HUES64 (cell line): ENCODE results near the gene AKR7A3. TPM values are rescaled to one million over a fixed set of nuclear protein-coding genes. Genes with fewer than 3 reads are reported as not detected.
"Not testable (repeated sequence)": the region's sequence is repeated elsewhere in the genome, so short reads cannot be mapped to it uniquely, and the experiment has no call there.

Experiments
- H3K27ac ChIP-seq: 2 replicates; pipeline ENCODE4 v1.7.0; 2013; ENCODE audit warnings: low read depth, low read length, inconsistent platforms
- H3K27me3 ChIP-seq: 2 replicates; pipeline ENCODE4 v1.6.1; 2013; ENCODE audit warnings: mild to moderate bottlenecking, low read length; ENCODE audit not compliant: insufficient read depth
- H3K36me3 ChIP-seq: 2 replicates; pipeline ENCODE4 v1.6.1; 2013; ENCODE audit warnings: mild to moderate bottlenecking, low read length; ENCODE audit not compliant: insufficient read depth
- H3K4me1 ChIP-seq: 2 replicates; pipeline ENCODE4 v1.6.1; 2013; ENCODE audit warnings: mild to moderate bottlenecking, low read length, moderate library complexity; ENCODE audit not compliant: insufficient read depth
- H3K4me3 ChIP-seq: 2 replicates; pipeline ENCODE4 v1.5.1; 2013; ENCODE audit warnings: mild to moderate bottlenecking, low read length, moderate library complexity
- H3K9ac ChIP-seq: 2 replicates; pipeline ENCODE4 v1.6.1; 2013; ENCODE audit warnings: mild to moderate bottlenecking, low read depth, low read length
- H3K9me3 ChIP-seq: 2 replicates; pipeline ENCODE4 v1.6.1; 2013; ENCODE audit warnings: low read depth, low read length; ENCODE audit not compliant: insufficient read depth
- WGBS: fragments of 150-250, 120-280 bp; methylation state at CpG from one replicate; pipeline ENCODE4 v1.1.7; 2013; ENCODE audit warnings: missing lambda C conversion rate; 5-methylcytosine and 5-hydroxymethylcytosine counted together
- polyA plus RNA-seq, 2 experiments: library from polyadenylated mRNA; stranded (reverse); fragments of 50-300 nt; gene quantifications; one replicate each; pipeline ENCODE4 v1.2.3, GENCODE V29; 2013

Gene AKR7A3
- 0.15 TPM for polyA plus RNA-seq (2013, experiment 1 of 2)
- 0.25 TPM for polyA plus RNA-seq (2013, experiment 2 of 2)

- not testable (repeated sequence) for H3K4me1 ChIP-seq, H3K9ac ChIP-seq, H3K36me3 ChIP-seq, H3K9me3 ChIP-seq, H3K27ac ChIP-seq
- Histone ChIP-seq H3K27me3 (peaks cover 32% of the 10 kb centered on the region), H3K4me3 (peak within 1 kb of the TSS; percentile 62)
- 21% methylated on average over 63 of the region's 82 CpGs for WGBS
Measured at GRCh38 chr1:19288324-19289241, at the start of gene AKR7A3. TSS of gene AKR7A3 (minus strand) at chr1:19288770. CDS start at chr1:19288709, 61 bp downstream.

DNA sequence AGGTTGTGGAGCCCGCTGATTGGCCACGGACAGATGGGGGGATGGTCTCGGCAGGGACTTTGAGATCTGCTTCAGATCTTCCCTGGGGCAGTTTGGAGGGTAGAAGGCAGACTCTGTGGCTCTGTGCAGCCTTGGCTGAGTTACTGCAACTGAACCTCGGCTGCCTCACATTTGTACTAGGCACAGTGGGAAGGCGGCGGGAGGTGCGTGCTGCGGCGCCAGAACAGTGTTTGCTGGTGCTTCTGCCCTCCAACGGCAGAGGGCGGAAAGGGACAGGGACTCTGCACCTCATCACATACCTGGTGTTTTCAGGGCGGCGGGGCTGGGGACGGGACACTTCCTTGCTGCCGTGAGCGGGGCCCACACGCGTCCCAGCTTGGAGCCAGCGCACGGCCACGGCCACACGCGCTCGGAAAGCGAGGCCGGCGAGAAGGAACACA is 49.8 kb upstream of the AKR7A3 start:
- peaks cover 24% of the 10 kb centered on the region for H3K36me3 ChIP-seq
- no peaks in the 10 kb centered on the region for H3K4me1 ChIP-seq
- WGBS, result 83% methylated on average over 27 of the region's 27 CpGs
- peak overlapping the region; percentile 14; the same call in 1 of the 2 replicates for H3K27ac ChIP-seq
- H3K27me3 ChIP-seq, result no peaks in the 10 kb centered on the region
- peak overlapping the region; percentile 28; the same call in 1 of the 2 replicates for H3K9ac ChIP-seq
- no peak overlapping the region for H3K4me3 ChIP-seq
- H3K9me3 ChIP-seq, result no peaks in the 10 kb centered on the region

DNA sequence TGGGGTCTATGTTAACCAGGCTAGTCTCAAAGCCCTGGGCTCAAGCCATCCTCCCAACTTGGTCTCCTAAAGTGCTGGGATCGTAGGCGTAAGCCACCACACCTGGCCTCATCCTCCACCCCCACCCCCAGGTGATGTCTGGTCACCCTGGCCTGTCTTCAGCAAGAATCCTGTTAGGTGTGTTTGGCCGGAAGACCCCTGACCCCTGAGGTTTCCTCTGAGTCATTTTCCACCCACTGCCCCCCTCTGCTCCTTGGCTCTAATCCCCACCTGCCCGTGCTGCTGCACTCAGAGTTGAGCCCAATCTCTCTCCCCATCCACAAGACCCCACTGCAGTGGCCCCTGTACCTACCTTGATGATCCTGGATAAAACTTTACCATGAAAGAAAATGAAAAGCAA is 48.7 kb upstream of the AKR7A3 start:
- Histone ChIP-seq H3K4me1 (no peaks in the 10 kb centered on the region), H3K36me3 (peaks cover 17% of the 10 kb centered on the region), H3K27me3 (no peaks in the 10 kb centered on the region), H3K27ac (no peak overlapping the region), H3K9me3 (no peaks in the 10 kb centered on the region), H3K4me3 (no peak overlapping the region), H3K9ac (no peak overlapping the region)
- WGBS, result 95% methylated on average over 4 of the region's 4 CpGs

GRCh38 chr1:19336543-19336942 is 48.0 kb upstream of the AKR7A3 start:
- WGBS, result 88% methylated on average over 7 of the region's 7 CpGs
- no peak overlapping the region for H3K27ac ChIP-seq
- H3K9me3 ChIP-seq, result no peaks in the 10 kb centered on the region
- H3K4me1 ChIP-seq, result no peaks in the 10 kb centered on the region
- H3K36me3 ChIP-seq, result peaks cover 17% of the 10 kb centered on the region
- no peak overlapping the region for H3K9ac ChIP-seq
- H3K27me3 ChIP-seq, result no peaks in the 10 kb centered on the region
- no peak overlapping the region for H3K4me3 ChIP-seq

DNA sequence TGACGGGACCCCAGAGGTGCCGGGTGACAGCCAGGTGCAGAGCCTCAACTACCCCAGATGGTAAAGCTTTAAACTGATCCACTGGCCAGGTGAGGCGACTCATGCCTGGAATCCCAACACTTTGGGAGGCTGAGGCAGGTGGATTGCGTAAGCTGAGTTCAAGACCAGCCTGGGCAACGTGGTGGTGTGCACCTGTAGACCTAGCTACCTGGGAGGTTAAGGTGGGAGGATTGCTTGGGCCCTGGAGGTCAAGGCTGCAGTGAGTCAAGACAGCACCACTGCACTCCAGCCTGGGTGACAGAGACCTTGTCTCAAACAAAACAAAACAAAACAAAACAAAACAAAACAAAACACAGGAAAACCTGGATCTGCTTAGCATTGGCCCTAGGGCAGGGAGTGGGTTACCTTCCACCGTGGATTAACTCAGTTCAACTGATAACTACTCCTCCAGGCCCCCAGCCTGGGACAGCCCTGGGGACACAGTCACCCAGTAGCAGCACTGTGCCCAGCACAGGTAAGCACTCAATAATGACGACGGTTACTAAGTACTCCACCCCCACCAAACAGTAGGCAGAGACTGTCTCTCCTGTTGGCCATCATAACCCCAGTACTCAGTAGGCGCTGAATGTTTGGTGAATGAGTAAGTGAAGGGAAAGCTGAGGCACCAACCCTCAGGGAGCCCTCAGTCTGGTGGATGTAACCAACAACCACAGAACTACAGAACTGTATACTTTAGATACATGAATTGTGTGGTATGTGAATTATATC is 45.2 kb upstream of the AKR7A3 start:
- H3K4me1 ChIP-seq, result no peaks in the 10 kb centered on the region
- H3K27me3 ChIP-seq, result no peaks in the 10 kb centered on the region
- no peaks in the 10 kb centered on the region for H3K9me3 ChIP-seq
- no peak overlapping the region for H3K4me3 ChIP-seq
- no peaks in the 10 kb centered on the region for H3K36me3 ChIP-seq
- no peak overlapping the region for H3K27ac ChIP-seq
- 81% methylated on average over 8 of the region's 9 CpGs for WGBS
- no peak overlapping the region for H3K9ac ChIP-seq

- Histone ChIP-seq H3K36me3 (peaks cover under 1% of the 10 kb centered on the region), H3K9ac (no peak overlapping the region)
- 89% methylated on average over 12 of the region's 12 CpGs for WGBS
Measured at GRCh38 chr1:19332832-19333231, 44.3 kb upstream of the AKR7A3 start.

GRCh38 chr1:19331262-19331878 is 42.8 kb upstream of the AKR7A3 start:
- WGBS, result 86% methylated on average over 13 of the region's 13 CpGs

More at GRCh38 chr1:19332832-19333231, 44.3 kb upstream of the AKR7A3 start:
- Histone ChIP-seq H3K27me3 (no peaks in the 10 kb centered on the region), H3K27ac (no peak overlapping the region), H3K4me1 (no peaks in the 10 kb centered on the region), H3K4me3 (no peak overlapping the region), H3K9me3 (no peaks in the 10 kb centered on the region)

DNA sequence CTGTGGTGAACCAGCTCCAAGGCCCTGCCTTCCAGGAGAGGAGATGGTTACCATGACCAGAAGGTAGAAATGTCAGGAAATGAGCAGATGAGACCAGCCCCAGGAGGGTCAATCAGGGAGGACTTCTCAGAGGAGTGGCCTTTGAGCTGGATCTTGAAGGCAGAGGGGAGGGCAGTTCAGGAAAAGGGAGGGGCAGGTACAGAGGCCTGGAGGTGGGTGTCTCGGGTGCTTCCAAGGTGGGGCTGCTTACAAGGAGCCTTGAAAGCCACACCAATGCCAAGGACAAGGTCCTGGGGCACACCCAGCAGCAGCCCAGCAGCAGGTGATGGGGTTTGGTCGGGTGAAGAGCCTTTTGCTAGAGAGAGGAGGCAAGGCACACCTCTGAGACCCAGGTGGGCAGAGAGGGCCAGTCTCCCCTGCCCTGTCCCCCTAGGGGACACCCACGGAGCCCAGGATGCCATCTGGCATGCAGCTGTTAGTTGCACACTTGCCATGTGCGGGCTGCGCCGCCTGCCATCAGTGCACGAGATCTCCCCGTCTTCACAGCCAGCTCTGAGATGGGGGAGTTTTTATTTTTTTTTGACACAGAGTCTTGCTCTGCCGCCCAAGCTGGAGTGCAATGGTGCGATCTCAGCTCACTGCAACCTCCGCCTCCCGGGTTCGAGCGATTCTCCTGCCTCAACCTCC is 42.0 kb upstream of the AKR7A3 start:
- no peaks in the 10 kb centered on the region for H3K4me1 ChIP-seq
- no peak overlapping the region for H3K9ac ChIP-seq
- no peaks in the 10 kb centered on the region for H3K9me3 ChIP-seq
- H3K27ac ChIP-seq, result no peak overlapping the region
- no peaks in the 10 kb centered on the region for H3K27me3 ChIP-seq
- H3K36me3 ChIP-seq, result peaks cover 10% of the 10 kb centered on the region
- H3K4me3 ChIP-seq, result no peak overlapping the region
- WGBS, result 94% methylated on average over 14 of the region's 14 CpGs

More at GRCh38 chr1:19331262-19331878, 42.8 kb upstream of the AKR7A3 start:
- Histone ChIP-seq H3K4me3 (no peak overlapping the region), H3K36me3 (peaks cover 5% of the 10 kb centered on the region), H3K4me1 (no peaks in the 10 kb centered on the region), H3K27me3 (no peaks in the 10 kb centered on the region), H3K9me3 (no peaks in the 10 kb centered on the region), H3K27ac (no peak overlapping the region), H3K9ac (no peak overlapping the region)

GRCh38 chr1:19329611-19330010 is 41.0 kb upstream of the AKR7A3 start:
- H3K27ac ChIP-seq, result no peak overlapping the region
- H3K4me1 ChIP-seq, result no peaks in the 10 kb centered on the region
- peaks cover 18% of the 10 kb centered on the region for H3K36me3 ChIP-seq
- H3K9me3 ChIP-seq, result no peaks in the 10 kb centered on the region
- H3K27me3 ChIP-seq, result no peaks in the 10 kb centered on the region
- H3K4me3 ChIP-seq, result no peak overlapping the region
- H3K9ac ChIP-seq, result no peak overlapping the region
- WGBS, result 88% methylated on average over 5 of the region's 5 CpGs

- Histone ChIP-seq H3K27me3 (no peaks in the 10 kb centered on the region), H3K4me1 (no peaks in the 10 kb centered on the region), H3K27ac (no peak overlapping the region), H3K4me3 (no peak overlapping the region), H3K9me3 (no peaks in the 10 kb centered on the region), H3K36me3 (peaks cover 22% of the 10 kb centered on the region), H3K9ac (no peak overlapping the region)
- 94% methylated on average over 13 of the region's 13 CpGs for WGBS
Measured at GRCh38 chr1:19329188-19329587, 40.6 kb upstream of the AKR7A3 start.
